Inferior parietal cortex (tissue), 1 donor: ENCODE data around the gene FBXO31.

Source experiments
- DNase-seq: peaks from one replicate; pipeline ENCODE4 v3.0.0-alpha.2; 2016; ENCODE audit errors: extremely low spot score

The FBXO31 gene

DNA sequence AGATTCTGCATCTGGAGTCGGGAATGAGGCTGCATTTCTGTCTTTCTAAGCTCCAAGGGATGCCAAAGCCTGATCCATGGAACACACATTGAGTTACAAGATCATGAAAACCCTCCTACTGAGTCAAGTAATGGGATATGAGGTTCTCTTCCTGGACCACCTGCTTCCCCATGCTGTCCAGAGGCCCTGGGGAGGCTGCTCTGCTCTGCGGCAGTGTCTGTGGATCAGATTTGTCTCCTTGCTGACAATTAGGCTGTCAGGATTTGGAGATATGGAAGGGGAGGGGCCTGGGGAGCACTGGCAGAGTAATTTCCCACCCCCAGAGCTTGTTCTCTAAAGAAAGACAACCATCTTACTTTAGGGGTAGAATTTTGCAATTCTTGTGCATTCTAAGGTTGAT, 99.4 kb downstream of the FBXO31 start:
- DNase-seq: no peak

DNA sequence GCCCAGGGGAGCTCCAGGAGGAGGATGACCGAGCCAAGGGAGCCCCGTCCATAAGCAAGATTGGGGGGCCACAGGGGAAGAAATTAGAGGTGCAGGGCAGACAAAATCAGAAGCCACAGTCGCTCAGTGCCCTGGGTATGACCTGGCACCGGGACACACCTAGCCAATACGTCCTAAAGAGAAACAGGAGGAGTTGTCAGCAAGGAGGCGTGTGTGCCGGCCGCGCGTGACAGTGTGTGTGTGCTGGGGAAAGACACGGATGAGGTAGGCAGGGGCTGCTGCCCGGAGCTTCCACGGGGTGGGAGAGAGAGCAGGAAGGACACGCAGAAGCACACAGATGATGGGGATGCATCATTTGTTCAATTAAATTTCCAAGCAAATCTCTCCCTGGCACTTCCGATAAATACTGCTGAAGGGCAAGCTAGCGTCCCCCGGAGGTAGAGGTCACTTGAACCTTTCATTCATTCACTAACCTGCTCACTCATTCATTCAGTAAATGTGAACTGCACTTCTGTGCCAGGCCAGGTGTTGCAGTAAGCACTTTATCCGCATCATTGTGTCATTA, 104.4 kb downstream of the FBXO31 start:
- no peak for DNase-seq

DNA sequence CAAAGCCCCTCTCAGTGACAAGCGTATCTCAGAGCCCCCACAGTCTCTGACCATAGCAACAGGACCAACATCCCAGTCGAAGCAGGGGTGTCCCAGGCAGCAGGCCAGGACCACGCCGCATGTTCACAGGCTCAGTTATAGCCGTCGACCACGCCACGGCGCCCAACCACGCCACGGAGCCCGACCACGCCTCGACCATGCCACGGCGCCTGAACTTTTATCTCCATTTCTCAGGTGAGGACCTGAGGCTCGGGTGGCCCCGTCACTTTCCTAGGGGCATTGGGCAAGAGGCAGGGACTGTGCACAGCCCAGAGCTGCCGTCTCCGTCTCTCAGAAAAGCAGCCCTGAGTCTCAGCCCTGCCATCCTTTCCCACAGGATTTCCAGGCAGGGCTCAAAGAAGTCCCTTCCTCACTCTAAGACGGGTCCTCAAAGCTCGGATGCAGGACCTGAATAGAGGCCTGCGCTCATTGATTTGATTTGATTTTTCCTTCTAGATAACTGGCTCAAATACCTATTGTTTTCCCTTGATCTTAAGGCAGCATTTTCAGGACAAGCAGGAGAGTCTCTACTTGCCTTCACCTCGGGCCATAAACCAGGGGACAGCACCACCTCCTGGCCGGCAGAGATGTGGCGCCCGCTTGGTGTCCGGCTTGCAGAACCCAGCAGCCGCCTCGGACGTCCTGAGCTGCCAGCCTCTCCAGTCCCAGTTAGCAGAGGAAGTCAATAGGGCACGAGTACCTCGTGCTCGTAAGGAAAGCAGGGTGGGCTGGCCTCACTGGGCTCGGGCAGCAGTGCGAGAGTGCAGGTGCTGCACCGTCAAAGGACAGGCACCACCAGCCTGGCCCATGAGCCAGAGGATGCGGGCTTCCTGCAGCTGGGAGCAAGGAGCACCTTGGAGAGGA, 105.1 kb downstream of the FBXO31 start:
- DNase-seq: peak; percentile 66
